Left cardiac atrium (tissue), 4 donors: ENCODE results near the gene MT1A. TPM values are rescaled to one million over a fixed set of nuclear protein-coding genes. Genes with fewer than 3 reads are reported as not detected.
"Not testable (repeated sequence)": the region's sequence is repeated elsewhere in the genome, so short reads cannot be mapped to it uniquely, and the experiment has no call there.

ENCODE experiments used
- ATAC-seq, 2 donors: fragments of 200-7000 bp; cut with Tn5 transposase; one replicate each; pipeline ENCODE4 v1.9.1; 2020; ENCODE audit warnings: mild to moderate bottlenecking in 2 of 2, moderate library complexity in 2 of 2
- DNase-seq: peaks from one replicate; pipeline ENCODE4 v3.0.0-alpha.2; 2020
- intact Hi-C, 2 donors: fragments of 100-400 bp; cut with DNase I; formaldehyde crosslinking; loops; one replicate each; pipeline versions ENCODE4 v1.14.1 to v1.15.1; 2022 to 2023
- total RNA-seq, 2 donors: library from RNA; stranded (reverse); fragmentation: NEBNext Ultra II Directional; extraction: Animal tissue kit (Norgen Biotek cat#: 25700); gene quantifications; one replicate each; pipeline ENCODE4 v1.2.1, GENCODE V29; 2021
- donor health status: DM: no; HTN: yes; CAD: no.
- donor health status: DM: no; HTN: yes; CAD: no; lungs with severe emphysema.
- donor health status: DM: yes; HTN: yes; CAD: no.
- donor health status: Dilated cardiomyopathy.

Gene MT1A
- total RNA-seq, 2 donors from 2014 or later = 19.0 to 104 TPM

DNA sequence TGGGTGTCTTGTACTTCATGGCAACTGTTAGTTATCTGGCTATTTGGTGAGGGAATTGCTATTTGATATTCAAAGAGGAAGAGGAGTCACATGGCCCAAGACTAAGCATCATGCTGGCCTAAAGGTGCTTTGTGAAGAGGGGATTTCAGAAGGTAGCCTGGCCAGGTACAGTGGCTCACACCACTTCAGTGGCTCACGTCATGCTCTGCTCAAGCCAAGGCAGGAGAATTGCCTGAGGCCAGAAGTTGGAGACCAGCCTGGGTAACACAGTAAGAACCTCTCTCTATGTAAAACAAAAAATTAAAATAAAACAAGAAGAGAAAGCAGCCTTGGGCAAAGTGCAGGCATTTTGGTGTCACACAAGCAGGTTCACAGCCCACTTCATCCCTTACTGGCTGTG, 6.8 kb downstream of the MT1A start:
- ATAC-seq (no peak), DNase-seq (no peak)
- intact Hi-C loops = no loop called here

DNA sequence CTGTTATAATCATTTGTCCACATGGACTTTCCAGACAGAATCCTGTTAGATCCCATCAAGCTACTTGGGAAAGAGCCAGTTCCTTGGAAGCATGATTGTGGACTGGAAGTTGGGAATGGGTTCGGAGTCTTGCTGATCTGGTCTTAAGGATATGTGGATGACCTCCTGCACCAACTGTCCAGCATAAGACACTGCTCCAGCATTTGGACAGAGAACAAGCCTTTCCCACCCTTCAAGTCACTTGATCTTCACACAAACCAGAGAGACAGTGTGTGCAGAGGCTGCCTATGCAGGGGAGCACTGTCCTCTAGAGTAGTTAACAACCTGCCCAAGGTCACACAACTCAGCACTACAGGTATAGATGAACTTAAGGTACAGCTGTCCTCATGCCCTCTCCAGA, 7.4 kb downstream of the MT1A start:
- intact Hi-C loops = no loop called here
- ATAC-seq (no peak), DNase-seq (no peak)

DNA sequence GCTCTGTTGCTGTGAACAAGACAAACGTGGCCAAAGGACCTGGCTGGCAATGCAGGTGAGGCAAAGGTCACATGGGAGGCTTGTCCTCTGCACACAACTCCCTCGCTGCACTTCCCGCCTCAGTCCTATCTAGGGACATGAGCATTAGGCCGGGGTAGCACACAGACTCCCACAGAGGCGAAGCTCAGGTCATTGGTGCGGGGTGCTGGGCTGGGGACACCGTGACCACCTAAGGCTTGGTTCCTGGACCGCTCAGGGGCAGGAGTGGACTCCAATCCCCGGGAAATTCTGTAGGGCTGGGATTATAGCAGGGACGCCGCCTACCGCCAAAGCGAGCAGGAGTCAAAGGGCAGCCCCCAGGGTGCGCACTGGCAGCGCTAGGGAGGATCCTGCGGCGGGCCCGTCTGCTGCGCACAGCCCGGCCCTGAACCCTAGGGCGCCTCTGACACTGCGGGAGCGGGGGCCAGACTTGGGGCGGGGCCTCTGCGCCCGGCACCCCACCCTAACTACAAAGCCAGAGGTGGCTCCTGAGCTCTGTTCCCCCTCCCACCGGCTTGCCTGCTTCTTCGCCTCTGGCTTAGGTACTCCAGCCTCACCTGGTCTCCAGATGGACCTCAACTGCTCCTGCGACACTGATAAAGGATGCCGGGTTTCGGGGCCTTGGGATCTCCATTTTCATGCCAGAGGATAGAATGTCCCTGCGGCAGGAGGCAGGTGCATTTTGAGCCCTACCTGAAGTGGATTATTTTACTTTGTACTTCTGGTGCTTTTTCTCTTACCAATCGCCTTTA, 9.4 kb downstream of the MT1A start:
- no peak for DNase-seq
- ATAC-seq = no peak
- intact Hi-C loops = no loop called here

DNA sequence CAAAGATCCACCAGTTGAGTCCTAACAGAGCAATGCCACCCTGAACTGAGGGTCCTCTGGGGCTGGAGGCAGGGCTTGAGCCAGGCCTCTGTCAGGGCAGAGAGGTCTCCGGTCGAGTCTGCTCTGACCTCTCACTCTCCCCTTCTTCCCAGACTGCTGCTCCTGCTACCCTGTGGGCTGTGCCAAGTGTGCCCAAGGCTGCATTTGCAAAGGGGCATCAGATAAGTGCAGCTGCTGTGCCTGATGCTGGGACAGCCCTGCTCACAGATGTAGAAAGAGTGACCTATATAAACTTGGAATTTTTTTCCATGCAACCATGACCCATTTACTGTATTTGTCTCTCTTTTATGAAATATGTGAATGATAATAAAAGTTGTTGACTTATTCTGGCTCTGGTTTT, 10.8 kb downstream of the MT1A start:
- DNase-seq (no peak), ATAC-seq (no peak)
- intact Hi-C loops = no loop called here

DNA sequence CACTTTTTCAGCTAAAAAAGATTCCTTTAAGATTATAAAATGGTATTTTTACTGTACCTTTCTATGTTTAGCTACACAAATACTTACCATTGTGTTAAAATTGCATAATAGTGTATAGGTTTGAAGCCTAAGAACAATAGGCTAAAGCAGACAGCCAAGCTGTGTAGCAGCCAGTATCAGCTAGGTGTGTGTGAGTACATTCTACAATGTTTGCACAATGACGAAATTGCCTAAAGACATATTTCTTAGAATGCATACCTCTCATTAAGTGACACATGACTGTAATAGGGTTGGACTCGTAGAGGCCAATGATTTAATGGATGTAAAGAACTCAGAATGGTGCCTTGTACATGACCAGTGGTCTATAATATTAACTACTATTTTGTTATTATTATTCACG, 11.4 kb downstream of the MT1A start:
- ATAC-seq (no peak), DNase-seq (no peak)
- intact Hi-C loops = no loop called here

DNA sequence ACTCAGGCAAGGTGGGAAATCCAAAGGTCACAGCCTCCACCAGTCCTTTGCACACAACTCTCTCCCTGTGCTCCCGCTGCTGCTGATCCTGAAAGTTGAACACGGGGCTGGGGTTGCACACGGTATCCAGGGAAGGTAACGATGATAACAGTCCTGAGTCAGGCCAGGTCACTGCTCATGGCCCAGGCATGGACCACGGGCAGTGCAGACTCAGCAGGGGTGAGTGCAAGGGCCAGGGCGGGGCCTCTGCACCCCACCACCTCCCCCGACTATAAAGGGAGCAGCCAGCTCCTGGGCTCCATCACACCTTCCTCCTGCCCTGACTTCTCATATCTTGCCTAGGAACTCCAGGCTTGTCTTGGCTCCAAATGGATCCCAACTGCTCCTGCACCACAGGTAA, 13.1 kb downstream of the MT1A start, which contains the start of gene MT1B:
Gene MT1B, plus strand, starts transcription at position 301 of the 400 bp plus-strand sequence. Its CDS starts 68 bp downstream, at position 369.
- DNase-seq (no peak), ATAC-seq (no peak)
- intact Hi-C loops = no loop called here

DNA sequence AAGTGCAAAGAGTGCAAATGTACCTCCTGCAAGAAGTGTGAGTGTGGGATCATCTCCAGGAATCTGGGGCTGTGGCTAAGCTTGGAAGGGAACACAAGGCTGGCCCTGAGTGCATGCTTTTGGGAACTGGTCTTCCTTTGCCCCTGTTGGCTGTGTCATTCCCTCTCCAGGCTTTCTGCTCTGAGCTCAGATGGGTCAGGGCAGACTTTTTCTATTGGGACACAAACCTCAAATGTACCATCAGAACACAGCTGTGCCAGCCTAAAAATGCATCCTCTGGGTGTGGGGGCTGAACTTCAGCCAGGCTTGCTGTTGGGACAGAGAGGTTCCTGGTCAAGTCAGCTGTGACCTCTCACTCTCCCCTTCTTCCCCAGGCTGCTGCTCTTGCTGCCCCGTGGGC, 14.1 kb downstream of the MT1A start:
- intact Hi-C loops = no loop called here
- DNase-seq (no peak), ATAC-seq (peak in 1 of 2 donors; percentile 61)

DNA sequence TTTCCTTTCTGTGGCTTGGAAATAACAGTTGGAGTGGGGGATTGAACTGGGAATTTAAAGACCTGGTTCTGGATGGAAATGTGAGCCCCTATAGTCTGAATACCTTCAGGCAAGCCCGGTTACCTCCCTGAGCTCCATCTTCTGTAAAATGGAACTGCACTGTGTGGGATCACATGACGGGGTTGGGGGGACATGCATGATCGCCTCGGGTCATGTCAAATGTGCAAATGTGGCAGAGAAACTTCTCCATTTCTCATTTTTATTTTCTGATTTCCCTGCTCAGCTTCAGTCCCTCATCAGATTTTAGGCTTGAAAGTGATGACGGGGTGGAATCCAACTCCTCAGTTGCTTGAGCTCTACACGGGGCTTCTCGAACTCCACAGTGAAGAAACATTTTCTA, 14.8 kb downstream of the MT1A start:
- ATAC-seq (no peak), DNase-seq (no peak)
- intact Hi-C loops = no loop called here

DNA sequence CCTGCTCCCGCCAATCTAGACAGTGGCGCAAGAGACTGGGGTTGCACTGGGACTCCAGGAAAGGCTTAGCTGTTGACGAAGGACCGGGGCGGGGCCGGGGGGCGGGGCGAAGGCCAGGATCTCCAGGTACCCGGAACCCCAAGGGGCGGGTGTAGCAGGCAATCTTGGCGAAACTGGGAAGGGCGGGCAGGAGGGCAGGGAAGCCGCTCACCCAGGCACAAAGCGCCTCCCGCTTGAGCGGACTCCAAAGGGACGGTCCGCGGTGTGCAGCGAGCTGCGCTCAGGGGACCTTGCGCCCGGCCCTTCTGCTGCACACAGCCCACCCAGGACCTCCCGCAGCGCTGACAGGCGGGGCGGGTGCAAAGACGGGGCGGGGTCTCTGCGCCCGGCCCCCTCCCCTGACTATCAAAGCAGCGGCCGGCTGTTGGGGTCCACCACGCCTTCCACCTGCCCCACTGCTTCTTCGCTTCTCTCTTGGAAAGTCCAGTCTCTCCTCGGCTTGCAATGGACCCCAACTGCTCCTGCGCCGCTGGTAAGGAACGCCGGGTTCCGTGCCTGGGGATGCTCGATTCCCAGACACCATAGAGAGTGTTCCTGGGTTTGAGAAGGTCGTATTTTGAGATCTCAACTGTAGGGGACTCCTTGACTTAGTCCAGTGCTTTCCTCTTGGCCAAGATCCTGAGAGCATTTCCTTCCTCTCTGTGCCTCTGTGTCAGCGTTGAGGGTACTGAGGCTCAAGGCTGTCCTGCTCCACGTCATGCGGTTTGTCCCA, 19.3 kb downstream of the MT1A start, which contains the start of gene MT1F:
Gene MT1F, plus strand, starts transcription at position 405 of the 772 bp plus-strand sequence. Its CDS starts 100 bp downstream, at position 505.
- ATAC-seq = peak; percentile 90 to 96
- intact Hi-C loops = loop anchor here in 1 of 2 donors (2.0 kb wide), 1 partner anchor 19 kb away; the partner anchor contains the start of gene MT1A
- DNase-seq = peak; percentile 78

DNA sequence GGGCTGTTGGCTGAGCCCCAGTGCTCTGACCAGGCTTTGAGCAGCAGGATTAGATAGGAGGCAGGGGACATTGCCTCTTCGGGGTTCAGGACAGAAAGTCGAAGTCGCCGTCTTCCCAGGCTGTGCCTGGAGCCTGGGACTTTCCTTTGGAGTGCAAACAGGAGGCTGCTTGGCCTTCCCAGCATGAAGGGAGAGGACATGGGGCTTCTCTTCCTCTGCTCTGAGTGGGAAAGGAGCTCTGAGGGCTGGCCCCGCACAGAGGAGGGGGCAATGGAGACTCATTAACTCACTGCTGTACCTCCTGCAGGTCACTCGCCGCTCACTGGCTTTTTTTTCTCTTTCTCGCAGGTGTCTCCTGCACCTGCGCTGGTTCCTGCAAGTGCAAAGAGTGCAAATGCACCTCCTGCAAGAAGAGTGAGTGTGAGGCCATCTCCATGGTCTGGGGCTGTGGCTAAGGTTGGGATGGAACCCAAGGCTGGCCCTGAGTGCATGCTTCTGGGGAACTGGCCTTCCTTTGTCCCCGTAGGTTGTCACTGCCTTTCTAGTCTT, 19.9 kb downstream of the MT1A start:
- no peak for DNase-seq
- no peak for ATAC-seq
- intact Hi-C loops = no loop called here

DNA sequence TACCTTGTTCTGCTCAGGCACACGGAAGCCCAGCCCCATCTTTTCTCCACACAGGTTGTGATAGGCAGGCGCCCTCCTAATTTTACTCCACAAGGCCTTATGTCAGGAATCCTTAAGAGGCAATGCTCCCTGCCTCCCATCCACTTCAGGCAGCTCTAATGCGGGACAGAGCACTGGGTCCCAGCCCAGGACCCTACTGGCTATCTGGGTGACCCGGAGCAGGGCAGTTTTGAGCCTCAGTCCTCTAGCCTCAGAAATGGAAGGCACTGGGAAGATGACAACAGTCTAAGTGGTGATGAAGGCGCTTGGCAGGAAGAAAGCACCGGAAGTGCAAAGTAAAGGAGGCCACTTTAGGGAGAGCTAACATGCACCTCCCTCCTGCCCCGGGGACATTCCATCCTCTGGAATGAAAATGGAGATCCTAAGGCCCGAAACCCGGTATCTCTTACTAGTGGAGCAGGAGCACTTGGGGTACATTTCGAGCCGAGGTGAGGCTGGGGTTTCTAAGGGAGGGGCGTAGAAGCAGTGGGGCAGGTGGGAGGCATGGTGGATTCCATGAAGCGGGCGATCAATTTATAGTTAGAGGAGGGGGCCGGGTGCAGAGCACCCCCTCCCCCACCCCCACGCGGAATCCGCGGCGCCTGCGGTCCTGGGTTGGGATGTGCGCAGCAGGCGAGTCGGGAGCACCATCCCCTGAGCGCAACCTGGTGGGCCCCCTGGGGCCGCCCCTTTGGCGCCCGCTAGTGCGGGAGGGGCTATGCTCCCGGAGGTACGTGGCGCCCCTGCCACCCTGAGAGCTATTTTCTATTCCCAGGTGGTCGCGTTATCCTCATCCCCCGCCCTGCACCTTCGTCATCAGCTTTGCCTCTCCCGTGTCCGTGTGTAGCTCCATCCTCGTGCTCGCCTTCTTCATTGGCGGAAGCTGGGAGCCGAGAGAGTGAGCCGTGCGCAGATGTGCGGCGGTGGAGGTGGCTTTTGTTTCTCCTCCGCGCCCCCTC, 24.2 kb downstream of the MT1A start:
- intact Hi-C loops = no loop called here
- ATAC-seq = no peak
- no peak for DNase-seq

DNA sequence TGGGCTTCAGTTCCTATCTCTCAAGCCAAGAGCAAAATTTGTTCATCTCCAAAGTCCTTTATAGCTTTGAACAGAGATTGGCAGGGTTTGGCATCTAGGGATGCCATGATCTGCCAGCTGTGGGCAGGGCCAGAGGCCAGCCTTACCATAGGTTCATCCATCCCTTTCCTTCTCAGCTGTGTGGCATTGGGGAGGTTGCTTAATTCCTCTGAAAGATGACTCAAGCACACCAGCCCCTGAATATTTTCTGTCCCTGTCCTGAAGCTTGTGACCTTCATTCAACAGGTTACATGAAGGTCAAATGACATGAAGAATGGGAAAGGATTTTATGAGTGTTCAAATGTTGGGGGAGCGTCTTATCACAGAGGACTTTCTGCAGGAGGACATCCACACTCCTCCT, 26.0 kb downstream of the MT1A start:
- ATAC-seq (no peak), DNase-seq (no peak)
- intact Hi-C loops = no loop called here

DNA sequence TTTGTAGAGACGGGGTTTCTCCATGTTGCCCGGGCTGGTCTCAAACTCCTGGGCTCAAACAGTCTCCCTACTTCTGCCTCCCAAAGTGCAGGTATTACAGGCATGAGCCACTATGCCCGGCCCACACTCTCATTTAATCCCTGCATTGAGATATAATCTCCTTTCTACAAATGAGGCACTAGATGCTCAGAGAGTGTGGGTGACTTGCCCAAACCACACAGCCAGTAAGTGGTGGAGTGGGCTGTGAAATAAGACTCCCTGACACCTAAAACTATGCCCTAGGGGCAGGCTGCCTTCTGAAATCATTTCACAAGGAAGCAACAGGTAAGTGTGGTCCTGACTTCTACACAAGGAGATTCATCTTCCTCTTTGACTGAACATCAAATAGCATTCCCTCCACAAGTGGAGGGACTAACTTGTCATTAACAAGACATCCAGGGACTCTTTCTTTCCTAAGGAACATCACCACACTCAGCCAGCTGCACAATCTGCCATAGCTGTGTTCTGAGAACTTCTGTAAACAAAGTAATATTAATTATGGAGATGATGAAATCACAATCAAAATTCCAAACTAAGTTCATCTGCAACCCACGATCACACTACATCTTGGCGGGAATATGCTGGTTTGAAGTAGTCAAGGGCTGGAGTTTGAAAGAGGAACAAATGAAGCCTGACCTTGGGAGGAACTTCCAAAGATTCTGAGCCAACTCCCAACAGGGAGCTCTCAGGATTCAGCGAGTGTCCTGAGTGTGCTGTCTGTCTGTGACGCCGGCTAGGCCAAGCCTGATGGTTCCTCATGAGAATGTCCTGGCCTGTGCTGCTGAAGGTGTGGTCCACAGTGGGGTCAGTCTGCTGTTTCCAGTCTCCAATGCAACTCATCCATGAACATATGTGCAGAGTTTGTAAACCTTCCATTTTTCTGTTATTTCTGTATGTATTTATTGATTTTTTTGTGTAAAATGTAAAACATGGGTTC, 27.1 kb downstream of the MT1A start:
- intact Hi-C loops, ATAC-seq, DNase-seq: not testable (repeated sequence)

DNA sequence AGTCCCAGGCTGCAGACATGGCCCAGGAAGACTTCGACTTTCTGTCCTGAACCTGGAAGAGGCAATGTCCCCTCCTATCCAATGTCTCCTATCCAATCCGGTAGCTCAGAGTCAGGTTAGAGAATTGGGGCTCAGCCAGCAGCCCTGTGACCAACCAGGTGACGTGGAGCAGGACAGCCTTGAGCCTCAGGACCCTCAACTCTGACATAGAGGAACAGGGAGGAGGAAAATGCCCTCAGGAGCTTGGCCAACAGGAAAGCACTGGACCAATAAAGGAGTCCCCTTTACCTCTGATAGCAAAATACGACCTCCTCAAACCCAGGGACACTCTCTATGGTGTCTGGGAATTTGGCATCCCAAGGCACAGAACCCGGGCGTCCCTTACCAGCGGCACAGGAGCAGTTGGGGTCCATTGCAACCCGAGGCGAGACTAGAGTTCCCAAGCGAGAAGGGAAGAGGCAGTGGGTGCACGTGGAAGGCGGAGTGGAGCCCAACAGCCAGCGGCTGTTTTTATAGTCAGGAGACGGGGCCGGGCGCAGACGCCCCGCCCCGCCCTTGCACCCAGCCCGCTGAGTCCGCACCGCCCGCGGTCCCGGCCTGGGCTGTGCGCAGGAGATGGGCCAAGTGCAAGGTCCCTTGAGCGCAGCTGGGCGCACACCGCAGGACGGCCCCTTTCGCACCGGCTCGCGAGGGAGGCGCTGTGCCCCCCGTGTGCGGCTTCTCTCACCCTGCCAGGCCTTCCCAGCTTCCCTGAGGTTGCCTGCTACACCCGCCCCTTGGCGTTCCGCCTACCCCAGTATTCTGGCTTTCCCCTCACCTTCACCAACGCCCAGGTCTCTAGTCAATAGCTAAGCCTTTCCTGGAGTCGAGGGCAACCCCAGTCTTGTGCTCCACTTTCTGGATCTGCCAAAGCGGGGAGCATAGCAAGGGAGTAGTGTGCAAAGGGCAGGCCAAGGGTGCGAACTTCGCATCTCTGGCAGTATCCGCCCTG, 29.4 kb downstream of the MT1A start, which contains the start of gene MT1G:
Gene MT1G, minus strand, starts transcription at position 485 of the 991 bp plus-strand sequence. Its CDS starts 72 bp downstream, at position 413.
- intact Hi-C loops = no loop called here
- ATAC-seq (peak; percentile 86 to 92), DNase-seq (peak; percentile 57)

DNA sequence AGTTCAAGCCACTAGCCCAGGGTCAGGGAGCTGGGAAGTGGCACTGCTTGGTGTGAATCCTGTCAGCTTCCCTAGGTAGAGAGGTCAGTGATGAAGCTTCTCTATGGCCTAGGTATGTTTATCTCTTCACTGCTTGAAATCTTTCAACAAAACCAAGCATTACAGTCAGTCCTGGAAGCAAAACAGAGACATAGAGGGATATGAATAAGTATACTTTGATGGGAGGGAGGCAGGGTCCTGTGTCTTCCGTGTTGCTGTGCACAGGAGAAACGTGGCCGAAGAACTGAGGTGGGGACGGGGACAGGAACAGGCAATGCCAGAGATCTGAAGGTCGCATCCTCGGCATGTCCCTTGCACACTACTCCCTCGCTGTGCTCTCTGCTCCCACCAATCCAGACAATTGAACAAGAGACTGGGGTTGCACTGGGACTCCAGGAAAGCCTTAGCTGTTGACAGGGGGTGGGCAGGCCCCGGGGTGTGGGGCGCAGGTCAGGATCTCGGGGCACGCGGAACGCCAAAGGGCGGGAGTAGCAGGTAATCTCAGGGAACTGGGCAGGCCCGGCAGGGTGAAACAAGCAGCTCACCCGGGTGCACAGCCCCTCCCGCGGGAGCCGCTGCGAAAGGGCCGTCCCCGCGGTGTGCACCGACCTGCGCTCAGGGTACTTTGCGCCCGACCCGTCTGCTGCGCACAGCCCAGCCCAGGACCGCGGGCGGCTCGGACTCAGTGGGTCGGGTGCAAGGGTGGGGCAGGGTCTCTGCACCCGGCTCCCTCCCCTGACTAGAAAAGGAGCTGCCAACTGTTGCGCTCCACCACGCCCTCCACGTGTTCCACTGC, 30.8 kb downstream of the MT1A start, which contains the start of gene MT1H:
Gene MT1H, plus strand, starts transcription at position 810 of the 835 bp plus-strand sequence. CDS start 71 bp downstream, outside the sequence.
- ATAC-seq (peak in 1 of 2 donors; percentile 35), DNase-seq (no peak)
- intact Hi-C loops = no loop called here
